Left lobe of liver (tissue), 2 donors: ENCODE results near the gene TMC1. TPM values are rescaled to one million over a fixed set of nuclear protein-coding genes. Genes with fewer than 3 reads are reported as not detected.

Experiments used
- ATAC-seq: fragments of 200-7000 bp; cut with Tn5 transposase; one replicate; pipeline ENCODE4 v1.9.1; 2020; ENCODE audit warnings: mild to moderate bottlenecking, moderate library complexity
- DNase-seq: peaks from one replicate; pipeline ENCODE4 v3.0.0-alpha.2; 2020; ENCODE audit warnings: low spot score
- total RNA-seq: library from RNA; stranded (reverse); gene quantifications from one replicate; pipeline ENCODE4 v1.2.1, GENCODE V29; 2021
- donor health status: DM: no; HTN: no; CAD: no; lungs with moderate emphysema.
- donor health status: DM: no; HTN: yes; CAD: no.

The TMC1 gene
- total RNA-seq, 1 donor from 2014 or later = 0.18 TPM

GRCh38 chr9:72565535-72565934 lies 44.1 kb downstream of the TMC1 start:
- ATAC-seq = no peak

GRCh38 chr9:72574156-72574810 lies 52.9 kb downstream of the TMC1 start:
- DNase-seq (no peak), ATAC-seq (no peak)

More at GRCh38 chr9:72565535-72565934, 44.1 kb downstream of the TMC1 start:
- no peak for DNase-seq

- ATAC-seq (no peak), DNase-seq (no peak)
Measured at GRCh38 chr9:72575666-72576065, 54.3 kb downstream of the TMC1 start.

- DNase-seq (no peak), ATAC-seq (no peak)
Measured at GRCh38 chr9:72576087-72576486, 54.7 kb downstream of the TMC1 start.

GRCh38 chr9:72577212-72577753 lies 55.9 kb downstream of the TMC1 start:
- ATAC-seq = peak; percentile 80
- peak; percentile 54 for DNase-seq

- ATAC-seq (no peak), DNase-seq (no peak)
Measured at GRCh38 chr9:72579190-72579589, 57.8 kb downstream of the TMC1 start.

GRCh38 chr9:72579880-72580550 lies 58.6 kb downstream of the TMC1 start:
- no peak for ATAC-seq
- no peak for DNase-seq

GRCh38 chr9:72581694-72582093 lies 60.3 kb downstream of the TMC1 start:
- DNase-seq (no peak), ATAC-seq (no peak)

- no peak for DNase-seq
Measured at GRCh38 chr9:72583370-72583769, 62.0 kb downstream of the TMC1 start.

GRCh38 chr9:72586388-72587130 lies 65.2 kb downstream of the TMC1 start:
- ATAC-seq = peak; percentile 61
- no peak for DNase-seq

More at GRCh38 chr9:72583370-72583769, 62.0 kb downstream of the TMC1 start:
- no peak for ATAC-seq

- no peak for ATAC-seq
- DNase-seq = no peak
Measured at GRCh38 chr9:72588336-72588735, 66.9 kb downstream of the TMC1 start.

- ATAC-seq (no peak), DNase-seq (no peak)
Measured at GRCh38 chr9:72589667-72590521, 68.5 kb downstream of the TMC1 start.

GRCh38 chr9:72590824-72591223 lies 69.4 kb downstream of the TMC1 start:
- no peak for DNase-seq
- ATAC-seq = no peak

- ATAC-seq (peak; percentile 85), DNase-seq (no peak)
Measured at GRCh38 chr9:72592502-72593403, 71.3 kb downstream of the TMC1 start.

- DNase-seq (no peak), ATAC-seq (peak; percentile 71)
Measured at GRCh38 chr9:72596451-72597180, 75.2 kb downstream of the TMC1 start.

- ATAC-seq (peak; percentile 91), DNase-seq (peak; percentile 81)
Measured at GRCh38 chr9:72597181-72597517, 75.7 kb downstream of the TMC1 start.

- no peak for DNase-seq
- no peak for ATAC-seq
Measured at GRCh38 chr9:72597601-72598000, 76.2 kb downstream of the TMC1 start.

GRCh38 chr9:72598639-72599038 lies 77.2 kb downstream of the TMC1 start:
- DNase-seq (no peak), ATAC-seq (no peak)
